ENCODE results near the gene PRKAG2. TPM values are rescaled to one million over a fixed set of nuclear protein-coding genes. Genes with fewer than 3 reads are reported as not detected.
A peak's percentile ranks its signal among the peaks of the same experiment; 100 is the strongest.

PRKAG2 gene
- total and polyA plus RNA-seq, 12 donors = 3.8 to 17.3 (median 10.9) TPM

DNA sequence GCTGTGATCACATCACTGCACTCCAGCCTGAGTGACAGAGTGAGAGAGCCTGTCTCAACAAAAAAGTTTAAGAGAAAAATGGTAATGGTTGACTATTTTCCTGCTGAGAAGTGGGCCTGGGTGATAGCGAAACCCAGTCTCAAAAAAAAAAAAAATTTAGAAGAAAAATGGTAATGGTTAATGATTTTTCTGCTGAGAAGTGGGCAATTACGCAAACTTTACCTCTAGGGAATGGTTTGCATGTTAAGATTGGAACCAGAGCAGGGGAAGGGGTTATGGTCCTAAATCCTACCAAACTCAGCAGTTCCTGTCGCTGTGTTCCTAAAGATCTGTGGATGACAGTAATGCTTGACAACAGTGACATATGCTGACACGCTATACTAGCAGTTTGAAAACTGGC is 226.8 kb downstream of the PRKAG2 start:
- no peaks in the 10 kb centered on the region for H3K27me3 ChIP-seq
- no peak overlapping the region for H3K4me3 ChIP-seq
- H3K27ac ChIP-seq = peak overlapping the region in 4 of 5 donors; percentile 30 to 85 (median 60)
- peaks cover 0 to 13% of the 10 kb centered on the region in 2 donors for H3K4me1 ChIP-seq (replicated peaks in 1 of 2)
- H3K36me3 ChIP-seq (replicated peaks in 1 of 2) = no peaks in the 10 kb centered on the region
- TF ChIP-seq, protein P1, sequence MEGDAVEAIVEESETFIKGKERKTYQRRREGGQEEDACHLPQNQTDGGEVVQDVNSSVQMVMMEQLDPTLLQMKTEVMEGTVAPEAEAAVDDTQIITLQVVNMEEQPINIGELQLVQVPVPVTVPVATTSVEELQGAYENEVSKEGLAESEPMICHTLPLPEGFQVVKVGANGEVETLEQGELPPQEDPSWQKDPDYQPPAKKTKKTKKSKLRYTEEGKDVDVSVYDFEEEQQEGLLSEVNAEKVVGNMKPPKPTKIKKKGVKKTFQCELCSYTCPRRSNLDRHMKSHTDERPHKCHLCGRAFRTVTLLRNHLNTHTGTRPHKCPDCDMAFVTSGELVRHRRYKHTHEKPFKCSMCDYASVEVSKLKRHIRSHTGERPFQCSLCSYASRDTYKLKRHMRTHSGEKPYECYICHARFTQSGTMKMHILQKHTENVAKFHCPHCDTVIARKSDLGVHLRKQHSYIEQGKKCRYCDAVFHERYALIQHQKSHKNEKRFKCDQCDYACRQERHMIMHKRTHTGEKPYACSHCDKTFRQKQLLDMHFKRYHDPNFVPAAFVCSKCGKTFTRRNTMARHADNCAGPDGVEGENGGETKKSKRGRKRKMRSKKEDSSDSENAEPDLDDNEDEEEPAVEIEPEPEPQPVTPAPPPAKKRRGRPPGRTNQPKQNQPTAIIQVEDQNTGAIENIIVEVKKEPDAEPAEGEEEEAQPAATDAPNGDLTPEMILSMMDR (IDR thresholded peaks at IDR 0.05) = no peak
- no peak for TF ChIP-seq POLR2A (IDR thresholded peaks at IDR 0.05)
- no peak for DNase-seq
- WGBS, 4 donors = 92 to 96% (median 95%) methylated on average over 4 of the region's 4 CpGs
- intact Hi-C loops (cut with DNase I) = no loop called here
- no peaks in the 10 kb centered on the region for H3K9me3 ChIP-seq (replicated peaks in 1 of 3)

DNA sequence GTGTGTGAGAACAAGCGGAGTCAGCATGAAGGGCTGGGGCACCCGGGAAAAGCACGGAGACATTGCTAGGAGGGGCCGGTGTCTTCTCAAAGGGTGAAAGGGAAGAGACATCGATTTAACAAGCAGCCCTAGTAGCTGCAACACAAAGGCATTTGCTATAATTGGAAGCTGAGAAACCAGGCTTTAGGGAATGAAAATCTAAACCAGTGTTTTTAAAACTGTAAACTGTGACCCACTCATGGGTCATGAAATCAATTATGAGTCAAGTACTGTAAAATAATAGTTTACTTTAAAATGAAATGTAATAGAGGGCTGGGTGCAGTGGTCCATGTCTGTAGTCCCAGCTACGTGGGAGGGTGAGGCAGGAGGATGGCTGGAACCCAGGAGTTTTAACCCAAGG is 228.5 kb downstream of the PRKAG2 start:
- no peaks in the 10 kb centered on the region for H3K9me3 ChIP-seq (replicated peaks in 1 of 3)
- 84 to 90% (median 87%) methylated on average over 6 of the region's 6 CpGs for WGBS, 4 donors
- peaks cover 0 to 13% of the 10 kb centered on the region in 2 donors for H3K4me1 ChIP-seq (replicated peaks in 1 of 2)
- no peak for DNase-seq
- intact Hi-C loops (cut with DNase I) = no loop called here
- no peak overlapping the region for H3K27ac ChIP-seq
- no peaks in the 10 kb centered on the region for H3K36me3 ChIP-seq (replicated peaks in 1 of 2)
- H3K27me3 ChIP-seq = no peaks in the 10 kb centered on the region
- no peak for TF ChIP-seq POLR2A (IDR thresholded peaks at IDR 0.05)
- TF ChIP-seq, protein P1 (IDR thresholded peaks at IDR 0.05) = no peak
- no peak overlapping the region for H3K4me3 ChIP-seq

DNA sequence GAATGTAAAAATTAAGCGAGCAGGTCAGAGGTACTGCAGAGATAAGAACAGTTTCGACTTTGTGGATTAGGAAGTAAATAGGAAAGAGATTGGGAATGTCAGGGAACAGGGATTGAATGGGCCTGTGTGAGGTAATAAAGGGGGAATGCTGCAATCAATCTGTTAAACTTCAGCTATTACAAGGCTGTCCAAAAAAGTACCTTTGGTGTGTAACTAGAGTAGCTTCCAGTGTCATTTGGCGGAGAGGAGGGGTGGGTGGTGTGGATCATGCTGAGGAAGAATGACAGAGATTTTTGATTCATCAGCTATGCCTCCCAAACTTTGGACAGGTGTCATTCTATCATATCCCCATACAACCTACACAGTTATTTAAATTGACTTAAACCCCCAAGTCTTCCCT is 229.0 kb downstream of the PRKAG2 start:
- intact Hi-C loops (cut with DNase I) = no loop called here
- Histone ChIP-seq H3K27me3 (no peaks in the 10 kb centered on the region), H3K4me3 (no peak overlapping the region), H3K36me3 (replicated peaks in 1 of 2) (no peaks in the 10 kb centered on the region), H3K9me3 (replicated peaks in 1 of 3) (no peaks in the 10 kb centered on the region), H3K27ac (no peak overlapping the region), H3K4me1 (replicated peaks in 1 of 2) (peaks cover 0 to 13% of the 10 kb centered on the region in 2 donors)
- 88 to 99% (median 92%) methylated on average over 3 of the region's 3 CpGs for WGBS, 4 donors
- no peak for TF ChIP-seq POLR2A (IDR thresholded peaks at IDR 0.05)
- TF ChIP-seq, protein P1 (IDR thresholded peaks at IDR 0.05) = no peak
- DNase-seq = no peak

DNA sequence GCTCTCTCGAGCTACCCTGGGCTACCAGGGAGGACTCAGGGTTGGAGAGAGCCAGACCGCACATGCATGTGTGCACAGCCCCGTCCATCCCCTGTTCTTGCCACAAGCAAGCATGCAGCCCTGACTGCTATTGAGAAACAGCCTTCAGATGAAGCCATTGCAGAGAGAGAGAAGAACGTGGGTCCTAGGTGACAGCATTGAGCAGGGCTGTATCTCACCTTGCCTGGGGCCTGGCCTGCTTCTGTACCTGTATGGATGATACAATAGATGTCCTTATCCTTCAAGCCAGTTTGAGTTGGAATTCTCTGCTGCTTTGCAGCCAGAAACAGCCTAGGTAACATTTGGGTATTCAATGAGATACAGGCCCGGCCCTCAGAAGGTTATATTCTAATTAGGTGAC is 229.9 kb downstream of the PRKAG2 start:
- DNase-seq = no peak
- Histone ChIP-seq H3K27ac (no peak overlapping the region), H3K9me3 (replicated peaks in 1 of 3) (no peaks in the 10 kb centered on the region), H3K4me3 (no peak overlapping the region), H3K36me3 (replicated peaks in 1 of 2) (no peaks in the 10 kb centered on the region), H3K27me3 (no peaks in the 10 kb centered on the region), H3K4me1 (replicated peaks in 1 of 2) (peaks cover 0 to 13% of the 10 kb centered on the region in 2 donors)
- TF ChIP-seq POLR2A (IDR thresholded peaks at IDR 0.05) = no peak
- TF ChIP-seq, protein P1 (IDR thresholded peaks at IDR 0.05) = no peak
- intact Hi-C loops (cut with DNase I) = no loop called here
- 83 to 93% (median 89%) methylated on average over 4 to 5 of the region's 5 CpGs for WGBS, 4 donors
